HG02588 (cell line): ENCODE data around the gene FYN.
A peak's percentile ranks its signal among the peaks of the same experiment; 100 is the strongest.

Source experiments
- ATAC-seq: cut with Tn5 transposase; IDR thresholded peaks from one replicate; pipeline ENCODE4 v1.9.1; 2021; ENCODE audit warnings: mild to moderate bottlenecking, moderate library complexity; ENCODE audit not compliant: unreplicated experiment

FYN gene

GRCh38 chr6:111884068-111884467, 10.8 kb upstream of the FYN start:
- no peak for ATAC-seq

- ATAC-seq, result no peak
Observed at GRCh38 chr6:111880181-111880888, 7.1 kb upstream of the FYN start.

GRCh38 chr6:111875741-111876140, 2.5 kb upstream of the FYN start:
- no peak for ATAC-seq

- ATAC-seq, result no peak
Observed at GRCh38 chr6:111874025-111874415, 768 bp upstream of the FYN start.

GRCh38 chr6:111872401-111873177, 663 bp downstream of the FYN start:
- peak; percentile 19 for ATAC-seq

- ATAC-seq, result no peak
Observed at GRCh38 chr6:111871725-111872400, 1.4 kb downstream of the FYN start.

- no peak for ATAC-seq
Observed at GRCh38 chr6:111871207-111871606, 2.0 kb downstream of the FYN start.

GRCh38 chr6:111870742-111871064, 2.5 kb downstream of the FYN start:
- no peak for ATAC-seq

GRCh38 chr6:111870051-111870741, 3.1 kb downstream of the FYN start:
- ATAC-seq, result no peak

GRCh38 chr6:111866857-111867256, 6.4 kb downstream of the FYN start:
- no peak for ATAC-seq

GRCh38 chr6:111865909-111866546, 7.2 kb downstream of the FYN start:
- no peak for ATAC-seq

GRCh38 chr6:111865049-111865585, 8.1 kb downstream of the FYN start:
- ATAC-seq, result peak; percentile 61

GRCh38 chr6:111864138-111865048, 8.9 kb downstream of the FYN start:
- ATAC-seq, result peak; percentile 33

GRCh38 chr6:111862741-111863140, 10.5 kb downstream of the FYN start:
- ATAC-seq, result no peak

- ATAC-seq, result no peak
Observed at GRCh38 chr6:111862314-111862713, 10.9 kb downstream of the FYN start.

GRCh38 chr6:111861431-111861885, 11.8 kb downstream of the FYN start:
- ATAC-seq, result no peak

- no peak for ATAC-seq
Observed at GRCh38 chr6:111858347-111858746, 14.9 kb downstream of the FYN start.

GRCh38 chr6:111857674-111858337, 15.4 kb downstream of the FYN start:
- no peak for ATAC-seq

- ATAC-seq, result no peak
Observed at GRCh38 chr6:111855753-111856152, 17.5 kb downstream of the FYN start.
